ENCODE data around the gene DTX4.

The DTX4 gene

GRCh38 chr11:59223611-59224010 lies 51.7 kb downstream of the DTX4 start:
- H3K4me3 ChIP-seq: no peak overlapping the region
- no peak overlapping the region for H3K9ac ChIP-seq (ENCODE audit: insufficient read length)
- TF ChIP-seq FOXP2 (optimal IDR thresholded peaks at IDR 0.05; ENCODE audit: control extremely low read depth, extremely low read length, insufficient read depth): no peak
- no peak for TF ChIP-seq POLR2AphosphoS5 (IDR thresholded peaks at IDR 0.05; ENCODE audit: borderline replicate concordance, low read depth, low read length)
- no peak for TF ChIP-seq EZH2 (IDR thresholded peaks at IDR 0.05)

GRCh38 chr11:59224351-59224928 lies 52.5 kb downstream of the DTX4 start:
- no peak overlapping the region for H3K27ac ChIP-seq
- no peak for DNase-seq (ENCODE audit: low read depth, low spot score)

More at GRCh38 chr11:59223611-59224010, 51.7 kb downstream of the DTX4 start:
- no peak for DNase-seq (ENCODE audit: low read depth, low spot score)
- no peaks in the 10 kb centered on the region for H3K9me3 ChIP-seq (ENCODE audit: low read depth, low read length)
- H3K36me3 ChIP-seq (ENCODE audit: insufficient read depth, low read length): no peaks in the 10 kb centered on the region
- H3K27ac ChIP-seq: no peak overlapping the region

GRCh38 chr11:59225017-59225416 lies 53.1 kb downstream of the DTX4 start:
- no peak overlapping the region for H3K4me3 ChIP-seq
- H3K9ac ChIP-seq (ENCODE audit: insufficient read length): no peak overlapping the region
- H3K9me3 ChIP-seq (ENCODE audit: low read depth, low read length): no peaks in the 10 kb centered on the region
- no peak overlapping the region for H3K27ac ChIP-seq
- no peaks in the 10 kb centered on the region for H3K36me3 ChIP-seq (ENCODE audit: insufficient read depth, low read length)
- TF ChIP-seq POLR2AphosphoS5 (IDR thresholded peaks at IDR 0.05; ENCODE audit: borderline replicate concordance, low read depth, low read length) (no peak), FOXP2 (optimal IDR thresholded peaks at IDR 0.05; ENCODE audit: control extremely low read depth, extremely low read length, insufficient read depth) (no peak), EZH2 (IDR thresholded peaks at IDR 0.05) (no peak)
- DNase-seq (ENCODE audit: low read depth, low spot score): no peak

More at GRCh38 chr11:59224351-59224928, 52.5 kb downstream of the DTX4 start:
- Histone ChIP-seq H3K9ac (ENCODE audit: insufficient read length) (no peak overlapping the region), H3K4me3 (no peak overlapping the region), H3K36me3 (ENCODE audit: insufficient read depth, low read length) (no peaks in the 10 kb centered on the region), H3K9me3 (ENCODE audit: low read depth, low read length) (no peaks in the 10 kb centered on the region)
- no peak for TF ChIP-seq FOXP2 (optimal IDR thresholded peaks at IDR 0.05; ENCODE audit: control extremely low read depth, extremely low read length, insufficient read depth)
- TF ChIP-seq POLR2AphosphoS5 (IDR thresholded peaks at IDR 0.05; ENCODE audit: borderline replicate concordance, low read depth, low read length): no peak
- no peak for TF ChIP-seq EZH2 (IDR thresholded peaks at IDR 0.05)

- TF ChIP-seq FOXP2 (optimal IDR thresholded peaks at IDR 0.05; ENCODE audit: control extremely low read depth, extremely low read length, insufficient read depth): no peak
- TF ChIP-seq POLR2AphosphoS5 (IDR thresholded peaks at IDR 0.05; ENCODE audit: borderline replicate concordance, low read depth, low read length): no peak
- no peak for TF ChIP-seq EZH2 (IDR thresholded peaks at IDR 0.05)
- no peak overlapping the region for H3K9ac ChIP-seq (ENCODE audit: insufficient read length)
- no peaks in the 10 kb centered on the region for H3K36me3 ChIP-seq (ENCODE audit: insufficient read depth, low read length)
- no peaks in the 10 kb centered on the region for H3K9me3 ChIP-seq (ENCODE audit: low read depth, low read length)
- no peak for DNase-seq (ENCODE audit: low read depth, low spot score)
- no peak overlapping the region for H3K4me3 ChIP-seq
- H3K27ac ChIP-seq: no peak overlapping the region
These were observed 54.5 kb downstream of the DTX4 start for GRCh38 chr11:59226396-59226795.

GRCh38 chr11:59240322-59240721 lies 68.4 kb downstream of the DTX4 start:
- H3K9ac ChIP-seq (ENCODE audit: insufficient read length): no peak overlapping the region
- H3K36me3 ChIP-seq (ENCODE audit: insufficient read depth, low read length): no peaks in the 10 kb centered on the region
- no peak overlapping the region for H3K4me3 ChIP-seq
- no peak for DNase-seq (ENCODE audit: low read depth, low spot score)
- peaks cover 6% of the 10 kb centered on the region; the same call in 1 of the 2 replicates for H3K9me3 ChIP-seq (ENCODE audit: low read depth, low read length)
- no peak overlapping the region for H3K27ac ChIP-seq
- no peak for TF ChIP-seq POLR2AphosphoS5 (IDR thresholded peaks at IDR 0.05; ENCODE audit: borderline replicate concordance, low read depth, low read length)
- TF ChIP-seq EZH2 (IDR thresholded peaks at IDR 0.05): no peak
- TF ChIP-seq FOXP2 (optimal IDR thresholded peaks at IDR 0.05; ENCODE audit: control extremely low read depth, extremely low read length, insufficient read depth): no peak

- no peak for TF ChIP-seq EZH2 (IDR thresholded peaks at IDR 0.05)
- TF ChIP-seq POLR2AphosphoS5 (IDR thresholded peaks at IDR 0.05; ENCODE audit: borderline replicate concordance, low read depth, low read length): no peak
- TF ChIP-seq FOXP2 (optimal IDR thresholded peaks at IDR 0.05; ENCODE audit: control extremely low read depth, extremely low read length, insufficient read depth): no peak
- Histone ChIP-seq H3K27ac (no peak overlapping the region), H3K36me3 (ENCODE audit: insufficient read depth, low read length) (no peaks in the 10 kb centered on the region), H3K9ac (ENCODE audit: insufficient read length) (no peak overlapping the region), H3K9me3 (ENCODE audit: low read depth, low read length) (peaks cover 6% of the 10 kb centered on the region; the same call in 1 of the 2 replicates), H3K4me3 (no peak overlapping the region)
- no peak for DNase-seq (ENCODE audit: low read depth, low spot score)
These were observed 71.7 kb downstream of the DTX4 start for GRCh38 chr11:59243633-59244032.

- no peak for DNase-seq (ENCODE audit: low read depth, low spot score)
These were observed 75.7 kb downstream of the DTX4 start for GRCh38 chr11:59247531-59248227.

GRCh38 chr11:59249535-59249934 lies 77.6 kb downstream of the DTX4 start:
- H3K4me3 ChIP-seq: no peak overlapping the region
- H3K9me3 ChIP-seq (ENCODE audit: low read depth, low read length): no peaks in the 10 kb centered on the region
- H3K36me3 ChIP-seq (ENCODE audit: insufficient read depth, low read length): no peaks in the 10 kb centered on the region
- H3K9ac ChIP-seq (ENCODE audit: insufficient read length): no peak overlapping the region
- TF ChIP-seq POLR2AphosphoS5 (IDR thresholded peaks at IDR 0.05; ENCODE audit: borderline replicate concordance, low read depth, low read length): no peak
- TF ChIP-seq EZH2 (IDR thresholded peaks at IDR 0.05): no peak
- no peak for TF ChIP-seq FOXP2 (optimal IDR thresholded peaks at IDR 0.05; ENCODE audit: control extremely low read depth, extremely low read length, insufficient read depth)
- DNase-seq (ENCODE audit: low read depth, low spot score): no peak
- H3K27ac ChIP-seq: no peak overlapping the region

More at GRCh38 chr11:59247531-59248227, 75.7 kb downstream of the DTX4 start:
- no peaks in the 10 kb centered on the region for H3K36me3 ChIP-seq (ENCODE audit: insufficient read depth, low read length)
- H3K4me3 ChIP-seq: no peak overlapping the region
- no peaks in the 10 kb centered on the region for H3K9me3 ChIP-seq (ENCODE audit: low read depth, low read length)
- H3K9ac ChIP-seq (ENCODE audit: insufficient read length): no peak overlapping the region
- TF ChIP-seq FOXP2 (optimal IDR thresholded peaks at IDR 0.05; ENCODE audit: control extremely low read depth, extremely low read length, insufficient read depth) (no peak), POLR2AphosphoS5 (IDR thresholded peaks at IDR 0.05; ENCODE audit: borderline replicate concordance, low read depth, low read length) (no peak), EZH2 (IDR thresholded peaks at IDR 0.05) (no peak)
- no peak overlapping the region for H3K27ac ChIP-seq
